Stomach (tissue), 4 donors: Measurements from ENCODE around the gene KRT25.

Experiments used
- CTCF ChIP-seq, 7 experiments: fragments of 450-650 bp in 4 of 7; fragments of 200-600 bp in 3 of 7; sonication (generic) in 3 of 7; IDR thresholded peaks; one replicate each; pipeline ENCODE4 v1.5.1; 2016 to 2019; ENCODE audit warnings: antibody characterized with exemption in 7 of 7, control low read depth in 2 of 7, mild to moderate bottlenecking in 1 of 7
- POLR2A ChIP-seq, 4 donors: fragments of 450-650 bp; IDR thresholded peaks; one replicate each; pipeline ENCODE4 v1.6.1; 2016; ENCODE audit warnings: antibody characterized with exemption in 4 of 4, control low read depth in 2 of 4, mild to moderate bottlenecking in 1 of 4, moderate library complexity in 1 of 4
- POLR2AphosphoS5 ChIP-seq, 3 donors: sonication (generic); formaldehyde crosslinking; IDR thresholded peaks; one replicate each; pipeline ENCODE4 v1.6.1; 2016; ENCODE audit warnings: antibody characterized with exemption in 3 of 3

GRCh38 chr17:40718930-40719329 lies 36.2 kb downstream of the KRT25 start:
- TF ChIP-seq CTCF (IDR thresholded peaks at IDR 0.05) (no peak), POLR2AphosphoS5 (IDR thresholded peaks at IDR 0.05) (no peak), POLR2A (IDR thresholded peaks at IDR 0.05) (no peak)
